Panc1 (cell line): Measurements from ENCODE around the gene MTA1. TPM values are rescaled to one million over a fixed set of nuclear protein-coding genes. Genes with fewer than 3 reads are reported as not detected.

Experiments used
- ATAC-seq: fragments of 200-7000 bp; cut with Tn5 transposase; 2 replicates; pipeline ENCODE4 v1.9.1; 2020; ENCODE audit warnings: mild to moderate bottlenecking, moderate library complexity
- BruUV-seq: library from RNA; stranded (reverse); fragments of 400-500 nt; replicated peaks from 2 replicates; lab custom pipeline; 2021; lab: Mats Ljungman, UMichigan
- CTCF ChIA-PET: fragments of 300-600 bp; sonication (Branson Sonifier 250); formaldehyde crosslinking; loops from one replicate; lab custom pipeline; 2022; ENCODE audit warnings: antibody characterized with exemption; lab: Charles Lee
- POLR2A ChIA-PET: fragments of 300-600 bp; sonication (Branson Sonifier 250); formaldehyde crosslinking; loops from one replicate; lab custom pipeline; 2022; ENCODE audit warnings: antibody characterized with exemption; lab: Charles Lee
- DNase-seq: peaks from one replicate; pipeline ENCODE4 v3.0.0-alpha.2; 2010; ENCODE audit warnings: low read depth, low spot score
- H3K27ac ChIP-seq: 2 replicates; pipeline ENCODE4 v1.5.1; 2011; ENCODE audit warnings: mild to moderate bottlenecking, low read length, inconsistent platforms
- H3K27me3 ChIP-seq: fragments of 200-500 bp; sonication (Bioruptor generic); 2 replicates; pipeline ENCODE4 v1.6.0; 2014; ENCODE audit warnings: low read length, inconsistent platforms; ENCODE audit not compliant: control insufficient read depth, insufficient read depth
- H3K36me3 ChIP-seq: fragments of 200-500 bp; sonication (Bioruptor generic); 2 replicates; pipeline ENCODE4 v1.5.1; 2014; ENCODE audit warnings: inconsistent platforms, mild to moderate bottlenecking, low read length, moderate library complexity; ENCODE audit not compliant: control insufficient read depth, insufficient read depth
- H3K4me1 ChIP-seq: 2 replicates; pipeline ENCODE4 v1.5.1; 2011; ENCODE audit warnings: inconsistent platforms, mild to moderate bottlenecking, low read length, moderate library complexity; ENCODE audit not compliant: control insufficient read depth, insufficient read depth
- H3K4me3 ChIP-seq, 2 experiments: 2 replicates each; pipeline ENCODE4 v1.5.1; 2011 to 2012; ENCODE audit warnings: low read depth in 2 of 2, low read length in 2 of 2, mild to moderate bottlenecking in 2 of 2, inconsistent platforms in 1 of 2, moderate library complexity in 1 of 2
- H3K9me3 ChIP-seq: fragments of 200-500 bp; sonication (Bioruptor generic); 2 replicates; pipeline ENCODE4 v1.5.1; 2014; ENCODE audit warnings: low read depth, mild to moderate bottlenecking, inconsistent platforms, low read length, moderate library complexity; ENCODE audit not compliant: control insufficient read depth, insufficient read depth
- CTCF ChIP-seq: fragments of 450-650 bp; IDR thresholded peaks from 2 replicates; pipeline ENCODE4 v1.5.1; 2017; ENCODE audit warnings: mild to moderate bottlenecking
- POLR2AphosphoS5 ChIP-seq: IDR thresholded peaks from 2 replicates; pipeline ENCODE4 v1.6.1; 2012; ENCODE audit warnings: mild to moderate bottlenecking, low read depth, low read length, moderate library complexity
- SIN3A ChIP-seq: IDR thresholded peaks from 2 replicates; pipeline ENCODE4 v1.6.1; 2012; ENCODE audit warnings: low read depth, mild to moderate bottlenecking, low read length, moderate library complexity, borderline replicate concordance; ENCODE audit not compliant: insufficient read depth
- TCF7L2 ChIP-seq: IDR thresholded peaks from 2 replicates; pipeline ENCODE4 v1.6.1; 2011; ENCODE audit warnings: mild to moderate bottlenecking, low read depth, low read length, inconsistent platforms
- in situ Hi-C: cut with HindIII; loops from 2 replicates; pipeline ENCODE4 v1.10.0; 2016; ENCODE audit warnings: low sequenced_read_pairs, low pct_unique_long_range_greater_than_20kb
- intact Hi-C: fragments of 100-400 bp; cut with micrococcal nuclease; formaldehyde crosslinking; loops from one replicate; pipeline ENCODE4 v1.10.0; 2022; ENCODE audit not compliant: unreplicated experiment
- total RNA-seq: library from RNA; stranded (reverse); gene quantifications from one replicate; pipeline ENCODE4 v1.2.1, GENCODE V29; 2021; ENCODE audit not compliant: unreplicated experiment
- TF ChIP-seq, protein P1 (sequence below), 2 experiments: IDR thresholded peaks; 2 replicates each; pipeline ENCODE4 v1.6.1; 2011 to 2012; ENCODE audit warnings: low read depth in 2 of 2, control low read depth in 1 of 2, low read length in 1 of 2, mild to moderate bottlenecking in 1 of 2, moderate library complexity in 1 of 2; ENCODE audit not compliant: insufficient read depth in 1 of 2

MTA1 gene
- total RNA-seq, 1 experiment from 2014 or later, result 105 TPM

DNA sequence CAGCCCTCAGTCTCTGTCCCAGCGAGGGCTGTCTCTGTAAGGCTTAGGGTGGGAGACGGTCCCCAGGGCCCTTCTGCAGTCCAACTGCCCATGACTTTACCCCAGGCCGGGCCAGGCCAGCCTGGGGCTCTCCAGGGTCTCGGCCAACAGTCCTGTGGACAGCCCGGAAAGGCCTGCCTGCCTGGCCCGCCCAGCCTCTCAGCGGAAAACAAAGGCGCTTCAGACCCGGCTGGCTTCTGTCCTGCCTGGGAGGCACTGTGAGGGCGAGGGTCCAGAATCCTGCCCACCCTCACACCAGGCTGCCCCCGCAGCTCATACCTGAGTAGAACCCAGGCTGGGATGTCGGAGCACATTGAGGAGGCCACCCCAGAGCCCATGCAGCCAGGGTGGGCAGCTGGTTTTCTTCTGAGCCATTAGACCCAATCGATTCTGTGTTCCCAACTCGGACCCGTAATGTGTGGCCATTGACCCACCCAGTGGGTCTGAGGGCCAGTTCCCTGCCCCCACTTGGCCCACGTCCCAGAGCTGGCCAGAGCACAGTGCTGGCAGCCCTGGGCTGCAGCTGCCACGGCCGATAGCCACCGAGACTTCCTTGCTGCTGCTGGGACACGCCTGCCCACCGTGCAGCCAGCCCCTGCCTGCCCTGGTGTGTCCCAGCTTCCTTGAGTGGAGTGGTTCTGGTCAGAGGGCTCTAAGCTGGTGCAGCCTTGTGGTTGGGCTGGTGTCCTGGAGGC is 56.6 kb downstream of the MTA1 start:
- intact Hi-C loops, result no loop called here
- no TSS peak for BruUV-seq
- ChIA-PET CTCF (no interaction called here), POLR2A (no interaction called here)
- DNase-seq (no peak), ATAC-seq (0 out of 2 replicates have a peak, but pooled peaks have one; percentile 1)
- peaks cover 40% of the 10 kb centered on the region for H3K4me1 ChIP-seq
- no peaks in the 10 kb centered on the region; the same call in 1 of the 2 replicates for H3K36me3 ChIP-seq
- no peaks in the 10 kb centered on the region for H3K9me3 ChIP-seq
- peak overlapping the region; percentile 82 for H3K27ac ChIP-seq
- peak overlapping the region; percentile 65 to 67 for H3K4me3 ChIP-seq
- in situ Hi-C loops, result no loop called here
- no peaks in the 10 kb centered on the region for H3K27me3 ChIP-seq
- TF ChIP-seq, protein P1, sequence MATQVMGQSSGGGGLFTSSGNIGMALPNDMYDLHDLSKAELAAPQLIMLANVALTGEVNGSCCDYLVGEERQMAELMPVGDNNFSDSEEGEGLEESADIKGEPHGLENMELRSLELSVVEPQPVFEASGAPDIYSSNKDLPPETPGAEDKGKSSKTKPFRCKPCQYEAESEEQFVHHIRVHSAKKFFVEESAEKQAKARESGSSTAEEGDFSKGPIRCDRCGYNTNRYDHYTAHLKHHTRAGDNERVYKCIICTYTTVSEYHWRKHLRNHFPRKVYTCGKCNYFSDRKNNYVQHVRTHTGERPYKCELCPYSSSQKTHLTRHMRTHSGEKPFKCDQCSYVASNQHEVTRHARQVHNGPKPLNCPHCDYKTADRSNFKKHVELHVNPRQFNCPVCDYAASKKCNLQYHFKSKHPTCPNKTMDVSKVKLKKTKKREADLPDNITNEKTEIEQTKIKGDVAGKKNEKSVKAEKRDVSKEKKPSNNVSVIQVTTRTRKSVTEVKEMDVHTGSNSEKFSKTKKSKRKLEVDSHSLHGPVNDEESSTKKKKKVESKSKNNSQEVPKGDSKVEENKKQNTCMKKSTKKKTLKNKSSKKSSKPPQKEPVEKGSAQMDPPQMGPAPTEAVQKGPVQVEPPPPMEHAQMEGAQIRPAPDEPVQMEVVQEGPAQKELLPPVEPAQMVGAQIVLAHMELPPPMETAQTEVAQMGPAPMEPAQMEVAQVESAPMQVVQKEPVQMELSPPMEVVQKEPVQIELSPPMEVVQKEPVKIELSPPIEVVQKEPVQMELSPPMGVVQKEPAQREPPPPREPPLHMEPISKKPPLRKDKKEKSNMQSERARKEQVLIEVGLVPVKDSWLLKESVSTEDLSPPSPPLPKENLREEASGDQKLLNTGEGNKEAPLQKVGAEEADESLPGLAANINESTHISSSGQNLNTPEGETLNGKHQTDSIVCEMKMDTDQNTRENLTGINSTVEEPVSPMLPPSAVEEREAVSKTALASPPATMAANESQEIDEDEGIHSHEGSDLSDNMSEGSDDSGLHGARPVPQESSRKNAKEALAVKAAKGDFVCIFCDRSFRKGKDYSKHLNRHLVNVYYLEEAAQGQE (IDR thresholded peaks at IDR 0.05; ENCODE audit: insufficient read depth in 1 of 2, low read depth in 2 of 2, low read length in 1 of 2), result no peak
- TF ChIP-seq SIN3A (no peak), CTCF (no peak), TCF7L2 (no peak), POLR2AphosphoS5 (no peak)

DNA sequence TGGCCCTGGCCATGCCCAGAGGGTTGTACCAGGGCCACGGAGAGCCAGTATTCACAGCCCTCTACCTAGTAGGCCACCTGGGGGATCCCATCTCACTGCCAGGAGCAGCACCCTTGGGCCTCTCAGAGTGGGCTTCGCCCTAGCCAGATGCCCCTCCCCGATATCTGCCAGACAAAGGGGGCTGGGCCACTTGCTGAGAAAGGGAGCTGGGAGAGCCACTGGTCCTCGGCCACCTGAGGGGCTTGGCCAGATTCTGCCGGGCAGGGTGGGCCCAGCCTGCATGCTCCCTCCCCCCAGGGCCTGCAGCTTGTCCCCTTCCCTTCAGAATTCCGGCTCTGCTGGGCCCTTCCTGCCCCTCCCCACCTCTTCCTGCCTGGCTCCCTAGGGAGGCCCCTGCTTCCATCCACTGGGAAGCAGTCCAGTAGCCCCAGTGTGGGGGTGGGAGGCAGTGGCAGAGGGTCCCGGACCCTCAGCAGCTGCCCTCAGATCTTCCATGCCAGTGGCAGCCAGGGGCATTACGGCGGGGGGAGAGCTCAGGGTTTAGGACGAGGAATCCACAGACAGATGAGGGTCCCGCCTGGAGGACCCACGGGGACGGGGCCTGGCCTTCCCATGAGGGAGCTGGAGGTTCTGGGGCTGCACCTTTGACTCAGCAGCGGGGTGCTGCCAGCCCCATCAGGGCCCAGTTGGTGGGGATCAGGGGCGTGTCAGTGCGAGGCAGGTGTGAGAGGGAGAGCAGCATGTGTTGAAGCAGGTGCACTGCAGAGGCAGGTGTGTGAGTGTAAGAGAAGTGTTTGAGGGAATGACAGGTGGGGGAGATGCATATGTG is 57.4 kb downstream of the MTA1 start:
- TF ChIP-seq POLR2AphosphoS5, result no peak
- TF ChIP-seq, protein P1 (IDR thresholded peaks at IDR 0.05; ENCODE audit: insufficient read depth in 1 of 2, low read depth in 2 of 2, low read length in 1 of 2), result no peak
- TF ChIP-seq CTCF, result no peak
- no peak for TF ChIP-seq TCF7L2
- TF ChIP-seq SIN3A, result no peak
- no peak for ATAC-seq
- Histone ChIP-seq H3K9me3 (no peaks in the 10 kb centered on the region), H3K4me3 (peak overlapping the region; percentile 65 to 67), H3K4me1 (peaks cover 42% of the 10 kb centered on the region), H3K27ac (peak overlapping the region; percentile 82), H3K36me3 (no peaks in the 10 kb centered on the region; the same call in 1 of the 2 replicates), H3K27me3 (no peaks in the 10 kb centered on the region)
- ChIA-PET POLR2A (no interaction called here), CTCF (no interaction called here)
- intact Hi-C loops (no loop called here), in situ Hi-C loops (no loop called here)
- DNase-seq, result no peak
- BruUV-seq, result no TSS peak
